Brain pericyte (primary cell): ENCODE measurements around the gene TCERG1L.
"Not testable (repeated sequence)": the region's sequence is repeated elsewhere in the genome, so short reads cannot be mapped to it uniquely, and the experiment has no call there.

Experiments used
- DNase-seq: peaks from one replicate; pipeline ENCODE4 v3.0.0-alpha.2; 2012; ENCODE audit warnings: low read depth, low spot score

The TCERG1L gene

GRCh38 chr10:131249238-131249954, 62.1 kb downstream of the TCERG1L start:
- DNase-seq: no peak

GRCh38 chr10:131248376-131249165, 63.0 kb downstream of the TCERG1L start:
- no peak for DNase-seq

- DNase-seq: no peak
Measured at GRCh38 chr10:131247873-131248272, 63.6 kb downstream of the TCERG1L start.

GRCh38 chr10:131246775-131247174, 64.7 kb downstream of the TCERG1L start:
- DNase-seq: no peak

GRCh38 chr10:131246089-131246488, 65.4 kb downstream of the TCERG1L start:
- DNase-seq: no peak

- no peak for DNase-seq
Measured at GRCh38 chr10:131245475-131246059, 66.0 kb downstream of the TCERG1L start.

GRCh38 chr10:131244836-131245235, 66.7 kb downstream of the TCERG1L start:
- DNase-seq: no peak

- no peak for DNase-seq
Measured at GRCh38 chr10:131243076-131243475, 68.4 kb downstream of the TCERG1L start.

GRCh38 chr10:131242007-131242406, 69.5 kb downstream of the TCERG1L start:
- DNase-seq: no peak

- no peak for DNase-seq
Measured at GRCh38 chr10:131240691-131241090, 70.8 kb downstream of the TCERG1L start.

GRCh38 chr10:131239926-131240325, 71.6 kb downstream of the TCERG1L start:
- DNase-seq: no peak

- DNase-seq: no peak
Measured at GRCh38 chr10:131239450-131239849, 72.1 kb downstream of the TCERG1L start.

- DNase-seq: no peak
Measured at GRCh38 chr10:131238669-131239280, 72.7 kb downstream of the TCERG1L start.

- no peak for DNase-seq
Measured at GRCh38 chr10:131237991-131238651, 73.4 kb downstream of the TCERG1L start.

- not testable (repeated sequence) for DNase-seq
Measured at GRCh38 chr10:131234606-131235005, 76.9 kb downstream of the TCERG1L start.

- DNase-seq: no peak
Measured at GRCh38 chr10:131233611-131234258, 77.8 kb downstream of the TCERG1L start.

- DNase-seq: no peak
Measured at GRCh38 chr10:131231965-131232541, 79.5 kb downstream of the TCERG1L start.

GRCh38 chr10:131231323-131231964, 80.1 kb downstream of the TCERG1L start:
- DNase-seq: no peak

GRCh38 chr10:131230641-131231322, 80.7 kb downstream of the TCERG1L start:
- no peak for DNase-seq

- no peak for DNase-seq
Measured at GRCh38 chr10:131230166-131230565, 81.4 kb downstream of the TCERG1L start.
